ENCODE results near the gene SEMA3A.

DNA sequence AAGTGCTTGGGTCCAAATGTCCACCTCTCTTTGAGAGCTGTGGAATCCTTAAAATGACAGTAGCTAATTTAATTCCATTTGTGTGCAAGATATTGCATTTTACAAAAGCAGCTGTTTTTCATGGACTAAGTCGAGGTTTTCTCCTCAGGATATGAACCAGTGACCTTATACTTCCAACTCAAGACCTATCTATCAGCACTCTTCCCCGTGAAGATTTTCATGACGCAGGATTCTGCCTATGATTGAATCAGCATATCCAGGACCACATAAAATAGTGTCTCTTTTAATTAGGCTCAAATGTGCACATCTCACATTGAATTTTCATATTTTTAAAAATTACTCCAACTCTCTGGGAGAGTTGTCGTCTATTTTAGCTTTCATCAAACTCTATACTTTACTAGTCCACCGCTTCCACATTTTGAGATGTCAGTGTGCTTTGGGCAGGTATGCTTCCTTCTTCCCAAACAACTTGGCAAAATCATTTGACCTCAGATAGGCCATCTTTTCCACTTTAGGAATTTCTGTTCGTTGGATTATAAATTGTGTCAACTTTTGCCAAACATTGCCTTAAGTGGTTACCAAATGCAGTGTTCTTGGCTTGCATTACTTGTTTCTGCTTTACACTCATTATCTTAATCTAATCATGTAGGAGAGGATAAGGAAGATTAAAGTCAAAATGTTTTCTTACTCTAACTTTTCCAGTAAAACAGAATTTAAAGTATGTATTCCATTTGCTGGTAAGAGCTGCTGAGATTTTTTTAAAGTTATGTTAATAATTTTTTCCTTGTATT, 39.4 kb downstream of the SEMA3A start:
- no peak for TF ChIP-seq CTCF (IDR thresholded peaks at IDR 0.05)
- TF ChIP-seq POLR2AphosphoS5 (IDR thresholded peaks at IDR 0.05; ENCODE audit: low read depth, low read length) = no peak
- TF ChIP-seq, protein P1, sequence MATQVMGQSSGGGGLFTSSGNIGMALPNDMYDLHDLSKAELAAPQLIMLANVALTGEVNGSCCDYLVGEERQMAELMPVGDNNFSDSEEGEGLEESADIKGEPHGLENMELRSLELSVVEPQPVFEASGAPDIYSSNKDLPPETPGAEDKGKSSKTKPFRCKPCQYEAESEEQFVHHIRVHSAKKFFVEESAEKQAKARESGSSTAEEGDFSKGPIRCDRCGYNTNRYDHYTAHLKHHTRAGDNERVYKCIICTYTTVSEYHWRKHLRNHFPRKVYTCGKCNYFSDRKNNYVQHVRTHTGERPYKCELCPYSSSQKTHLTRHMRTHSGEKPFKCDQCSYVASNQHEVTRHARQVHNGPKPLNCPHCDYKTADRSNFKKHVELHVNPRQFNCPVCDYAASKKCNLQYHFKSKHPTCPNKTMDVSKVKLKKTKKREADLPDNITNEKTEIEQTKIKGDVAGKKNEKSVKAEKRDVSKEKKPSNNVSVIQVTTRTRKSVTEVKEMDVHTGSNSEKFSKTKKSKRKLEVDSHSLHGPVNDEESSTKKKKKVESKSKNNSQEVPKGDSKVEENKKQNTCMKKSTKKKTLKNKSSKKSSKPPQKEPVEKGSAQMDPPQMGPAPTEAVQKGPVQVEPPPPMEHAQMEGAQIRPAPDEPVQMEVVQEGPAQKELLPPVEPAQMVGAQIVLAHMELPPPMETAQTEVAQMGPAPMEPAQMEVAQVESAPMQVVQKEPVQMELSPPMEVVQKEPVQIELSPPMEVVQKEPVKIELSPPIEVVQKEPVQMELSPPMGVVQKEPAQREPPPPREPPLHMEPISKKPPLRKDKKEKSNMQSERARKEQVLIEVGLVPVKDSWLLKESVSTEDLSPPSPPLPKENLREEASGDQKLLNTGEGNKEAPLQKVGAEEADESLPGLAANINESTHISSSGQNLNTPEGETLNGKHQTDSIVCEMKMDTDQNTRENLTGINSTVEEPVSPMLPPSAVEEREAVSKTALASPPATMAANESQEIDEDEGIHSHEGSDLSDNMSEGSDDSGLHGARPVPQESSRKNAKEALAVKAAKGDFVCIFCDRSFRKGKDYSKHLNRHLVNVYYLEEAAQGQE (IDR thresholded peaks at IDR 0.05; ENCODE audit: insufficient read depth in 1 of 2, low read depth in 2 of 2, low read length in 1 of 2) = no peak
- no peak for TF ChIP-seq TCF7L2 (IDR thresholded peaks at IDR 0.05; ENCODE audit: low read depth, low read length)

All from Panc1 (cell line).